Neural crest cell (in vitro differentiated cells): Measurements from ENCODE around the gene EIF3A. TPM values are rescaled to one million over a fixed set of nuclear protein-coding genes. Genes with fewer than 3 reads are reported as not detected.

Experiments used
- DNase-seq: peaks from one replicate; pipeline ENCODE4 v3.0.0; 2021; ENCODE audit warnings: low read depth, mixed read lengths, low spot score
- H3K27ac Mint-ChIP-seq: one replicate; pipeline ENCODE4 v1.8.0; 2021; ENCODE audit warnings: mild to moderate bottlenecking, mixed read lengths; ENCODE audit not compliant: unreplicated experiment
- H3K27me3 Mint-ChIP-seq: 2 replicates; pipeline ENCODE4 v1.8.0; 2021; ENCODE audit warnings: low read depth, mild to moderate bottlenecking, mixed read lengths
- H3K36me3 Mint-ChIP-seq: 2 replicates; pipeline ENCODE4 v1.8.0; 2021; ENCODE audit warnings: low read depth, mild to moderate bottlenecking, mixed read lengths
- H3K4me1 Mint-ChIP-seq: 2 replicates; pipeline ENCODE4 v1.8.0; 2021; ENCODE audit warnings: mixed read lengths
- H3K4me3 Mint-ChIP-seq: one replicate; pipeline ENCODE4 v1.8.0; 2021; ENCODE audit warnings: mild to moderate bottlenecking, mixed read lengths
- H3K9me3 Mint-ChIP-seq: 2 replicates; pipeline ENCODE4 v1.8.0; 2021; ENCODE audit warnings: mixed read lengths
- CTCF ChIP-seq: fragments of 200-600 bp; sonication (generic); conservative IDR thresholded peaks from 2 replicates; pipeline ENCODE4 v1.5.0; 2021; ENCODE audit warnings: antibody characterized with exemption, mild to moderate bottlenecking
- total RNA-seq: library from RNA; stranded (reverse); gene quantifications from 2 replicates; pipeline ENCODE4 v1.2.1, GENCODE V29; 2021

EIF3A gene
- total RNA-seq, 1 donor from 2014 or later: 163 TPM

DNA sequence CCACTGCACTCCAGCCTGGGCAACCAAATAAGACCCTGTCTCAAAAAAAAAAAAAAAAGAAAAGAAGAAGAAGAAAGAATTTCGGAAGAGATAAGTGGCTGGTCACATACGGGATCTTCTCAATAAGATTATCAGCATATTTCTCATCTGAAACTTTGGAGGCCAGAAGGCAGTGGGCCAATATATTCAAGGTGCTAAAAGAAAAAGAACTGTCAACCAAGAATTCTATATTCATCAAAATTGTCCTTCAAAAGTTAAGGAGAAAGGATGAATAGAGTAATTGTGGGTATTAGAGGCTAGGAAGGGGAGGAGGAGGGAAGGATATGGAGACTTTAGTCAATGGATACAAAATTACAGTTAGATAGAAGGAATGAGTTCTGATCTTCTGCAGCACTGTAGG is 95.0 kb downstream of the EIF3A start:
- no peak for DNase-seq
- peaks cover 5% of the 10 kb centered on the region for H3K36me3 Mint-ChIP-seq
- H3K4me1 Mint-ChIP-seq: peaks cover 15% of the 10 kb centered on the region

More for the DNA sequence above, 95.0 kb downstream of the EIF3A start:
- no peak for TF ChIP-seq CTCF
- Mint-ChIP-seq H3K4me3 (no peak overlapping the region), H3K27ac (no peak overlapping the region), H3K27me3 (no peaks in the 10 kb centered on the region), H3K9me3 (peaks cover 10% of the 10 kb centered on the region)

Other genes with a start within 250 kb of the EIF3A start
- 2.8 and 3.0 TPM in 2 replicates for gene NANOS1, start 51.1 kb downstream of the EIF3A start, total RNA-seq
- 48.1 and 49.3 TPM in 2 replicates for gene DENND10, start 23.3 kb upstream of the EIF3A start, total RNA-seq
- gene SFXN4, start 84.9 kb upstream of the EIF3A start, total RNA-seq: 17.2 and 19.9 TPM in 2 replicates
- 144 and 147 TPM in 2 replicates for gene PRDX3, start 98.0 kb upstream of the EIF3A start, total RNA-seq
- 13.5 and 13.9 TPM in 2 replicates for gene GRK5, start 126.8 kb upstream of the EIF3A start, total RNA-seq